HG03571 (cell line): ENCODE data around the gene DIPK1A.

Experiments used
- ATAC-seq: cut with Tn5 transposase; IDR thresholded peaks from one replicate; pipeline ENCODE4 v1.9.1; 2021; ENCODE audit not compliant: unreplicated experiment

Gene DIPK1A

DNA sequence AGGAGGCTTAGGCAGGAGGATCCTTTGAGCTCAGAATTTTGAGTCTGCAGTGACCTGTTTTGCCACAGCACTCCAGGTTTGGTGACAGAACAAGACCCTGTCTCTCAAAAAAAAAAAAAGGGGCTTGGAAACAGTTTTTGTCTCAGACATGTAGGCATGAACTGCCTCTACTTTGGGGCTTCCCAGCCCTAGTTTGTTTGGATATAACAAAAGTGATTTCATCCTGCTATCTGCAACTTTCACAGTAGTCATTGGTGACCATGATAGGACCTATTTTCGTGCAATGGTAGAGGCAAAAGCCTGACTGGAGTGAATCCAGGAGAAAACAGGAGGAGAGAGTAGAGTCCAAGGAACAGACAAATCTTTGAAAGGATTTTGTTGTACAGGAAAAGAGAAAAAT is 156.0 kb downstream of the DIPK1A start:
- no peak for ATAC-seq

DNA sequence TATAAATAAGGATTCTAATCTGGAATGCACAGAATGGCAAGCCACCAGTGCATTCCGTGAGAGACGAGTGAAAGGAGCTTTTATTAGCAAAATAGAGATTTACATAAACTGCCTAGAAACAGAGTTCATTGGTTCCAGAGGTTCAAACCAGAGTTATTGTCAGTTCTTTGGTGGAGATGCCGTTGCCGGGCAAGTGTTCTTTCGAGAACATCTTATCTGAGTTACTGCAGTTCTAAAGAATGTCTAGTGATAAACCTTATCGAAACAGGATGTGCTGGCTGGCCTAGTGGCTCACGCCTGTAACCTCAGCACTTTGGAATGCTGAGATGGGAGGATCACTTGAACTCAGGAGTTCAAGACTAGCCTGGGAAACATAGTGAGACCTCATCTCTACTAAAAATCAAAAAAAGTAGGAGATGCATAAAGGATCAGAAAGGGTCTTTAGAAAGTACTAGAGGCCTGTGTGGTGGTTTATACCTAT is 156.5 kb downstream of the DIPK1A start:
- ATAC-seq, result no peak

DNA sequence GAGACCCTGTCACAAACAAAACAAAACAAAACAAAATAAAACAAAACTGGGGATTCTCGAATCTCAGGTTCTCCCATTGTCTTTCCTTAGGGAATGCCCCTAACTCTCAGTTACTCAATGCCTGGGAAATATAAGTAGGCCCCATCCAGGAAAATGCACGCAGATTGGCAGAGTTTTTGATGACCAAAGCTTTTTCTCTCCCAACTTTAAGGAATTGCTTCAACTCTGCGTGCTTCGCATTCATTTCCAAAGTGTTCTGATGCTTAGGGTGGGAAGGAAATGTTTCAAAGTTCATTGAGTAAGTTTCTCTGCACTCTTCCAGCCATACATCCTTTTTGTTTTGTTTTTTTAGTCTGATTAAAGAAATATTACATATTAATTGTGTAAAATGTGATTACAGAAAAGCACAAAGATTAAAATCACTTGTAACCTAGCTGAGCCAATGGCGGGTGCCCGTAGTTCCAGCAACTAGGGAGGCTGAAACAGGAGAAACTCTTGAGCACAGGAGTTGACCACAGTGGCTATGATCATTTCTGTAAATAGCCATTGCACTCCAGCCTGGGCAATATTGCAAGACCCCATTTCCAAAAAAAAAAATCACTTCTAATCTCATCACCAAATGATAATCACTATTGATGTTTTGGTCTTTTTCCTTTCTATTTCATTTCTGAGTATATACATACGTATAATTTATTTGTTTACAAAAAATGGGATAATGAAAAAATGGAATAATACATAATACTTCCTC is 157.9 kb downstream of the DIPK1A start:
- ATAC-seq, result no peak

- ATAC-seq, result no peak
Measured at GRCh38 chr1:92797961-92798360, 163.3 kb downstream of the DIPK1A start.

- no peak for ATAC-seq
Measured at GRCh38 chr1:92797297-92797696, 164.0 kb downstream of the DIPK1A start.

DNA sequence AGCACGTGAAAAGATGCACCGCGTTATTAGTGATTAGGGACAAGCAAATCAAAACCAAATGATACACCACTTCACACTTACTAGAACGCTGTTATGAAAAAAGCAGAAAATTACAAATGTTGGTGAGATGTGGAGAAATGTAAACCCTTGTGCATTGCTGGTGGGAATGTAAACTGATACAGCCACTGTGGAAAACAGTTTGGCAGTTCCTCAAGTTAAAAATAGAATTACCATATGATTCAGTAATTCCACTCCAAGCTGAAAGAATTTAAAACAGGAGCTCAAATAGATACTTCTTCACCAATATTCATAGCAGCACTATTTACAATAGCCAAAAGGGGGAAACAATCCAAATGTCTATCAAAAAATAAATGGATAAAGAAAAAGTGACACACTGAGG is 166.1 kb downstream of the DIPK1A start:
- ATAC-seq, result no peak

DNA sequence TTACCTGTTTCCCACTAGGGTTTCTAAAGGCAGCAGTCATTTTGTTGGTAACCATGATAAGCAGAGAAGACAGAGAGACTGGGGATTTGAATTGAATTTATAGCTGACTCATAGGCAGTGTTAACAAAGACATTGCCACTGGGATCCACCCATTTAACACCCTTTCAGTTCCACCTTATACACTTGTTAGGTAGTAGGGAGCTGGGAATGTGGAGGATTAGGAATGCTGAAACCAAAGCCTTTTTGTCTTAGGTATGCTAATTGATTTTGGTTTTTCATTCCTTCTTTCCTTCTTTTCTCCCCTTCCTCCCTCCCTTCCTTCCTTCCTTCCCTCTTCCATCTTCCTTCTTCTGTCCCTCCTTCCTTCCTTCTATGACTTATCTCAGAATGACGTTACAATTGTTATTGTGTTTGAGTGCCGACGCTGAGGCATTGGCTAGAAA is 168.9 kb downstream of the DIPK1A start:
- ATAC-seq, result no peak
